Peyer's patch (tissue), 4 donors: ENCODE measurements around the gene UBE2J1.

ENCODE experiments used
- CTCF ChIP-seq, 6 experiments: fragments of 450-650 bp in 4 of 6; fragments of 200-600 bp in 2 of 6; sonication (generic) in 1 of 6; IDR thresholded peaks; one replicate each; pipeline ENCODE4 v1.5.1; 2017 to 2019; ENCODE audit warnings: antibody characterized with exemption in 6 of 6, mild to moderate bottlenecking in 3 of 6, moderate library complexity in 1 of 6
- POLR2A ChIP-seq, 2 donors: fragments of 450-650 bp; IDR thresholded peaks; one replicate each; pipeline ENCODE4 v1.5.1; 2017; ENCODE audit warnings: antibody characterized with exemption in 2 of 2, mild to moderate bottlenecking in 2 of 2, moderate library complexity in 2 of 2

DNA sequence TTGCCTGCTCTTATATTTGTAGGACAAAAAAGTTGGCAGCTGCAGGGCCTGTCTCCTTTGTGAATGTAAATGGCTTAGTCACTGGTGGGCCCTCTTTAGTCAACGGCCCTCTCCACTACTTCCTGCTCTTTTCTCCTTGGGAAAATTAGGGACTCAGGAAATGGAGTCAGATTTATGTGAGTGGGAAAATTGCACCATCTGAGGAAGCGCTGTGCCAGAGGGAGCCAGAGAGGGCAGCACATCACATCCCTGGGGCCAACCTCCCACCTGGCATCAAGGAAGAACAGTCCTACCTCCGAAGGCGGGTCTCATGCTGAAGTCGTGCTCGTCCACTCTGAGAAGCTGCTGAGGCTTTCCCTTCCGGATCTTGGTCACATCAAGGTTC, 53.1 kb downstream of the UBE2J1 start:
- TF ChIP-seq CTCF (IDR thresholded peaks at IDR 0.05) (no peak), POLR2A (IDR thresholded peaks at IDR 0.05) (no peak)
